ENCODE measurements around the gene AXIN2.

DNA sequence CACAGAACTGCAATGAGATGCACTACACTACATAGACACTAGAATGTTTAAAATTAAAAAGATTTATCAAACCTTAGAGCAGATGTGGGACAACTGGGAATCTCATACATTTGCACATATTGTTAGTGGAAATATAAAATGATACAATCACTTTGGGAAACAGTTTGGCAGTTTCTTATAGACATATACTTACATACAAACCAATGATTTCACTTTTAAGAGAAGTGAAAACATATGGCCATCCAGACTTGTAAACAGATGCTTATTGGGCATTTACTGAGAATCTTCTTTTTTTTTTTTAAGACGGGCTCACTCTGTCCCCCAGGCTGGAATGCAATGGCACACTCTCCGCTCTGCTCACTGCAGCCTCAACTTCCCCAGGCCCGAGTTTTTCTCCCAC, 50.1 kb downstream of the AXIN2 start:
- TF ChIP-seq MXI1 (conservative IDR thresholded peaks at IDR 0.05; ENCODE audit: poor library complexity, severe bottlenecking) (no peak), CTCF (IDR thresholded peaks at IDR 0.05; ENCODE audit: poor library complexity, severe bottlenecking) (no peak), POLR2AphosphoS5 (IDR thresholded peaks at IDR 0.05) (no peak), SMC3 (conservative IDR thresholded peaks at IDR 0.05; ENCODE audit: poor library complexity) (no peak), EZH2 (IDR thresholded peaks at IDR 0.05; ENCODE audit: borderline replicate concordance, insufficient read depth, low read length, poor library complexity, severe bottlenecking) (no peak)
